Measurements from ENCODE around the gene GPX6.
"Not testable (repeated sequence)": the region's sequence is repeated elsewhere in the genome, so short reads cannot be mapped to it uniquely, and the experiment has no call there.

GPX6 gene

GRCh38 chr6:28537065-28537464 is 21.5 kb upstream of the GPX6 start:
- peaks cover 9% of the 10 kb centered on the region for H3K9me3 Mint-ChIP-seq

GRCh38 chr6:28534875-28535274 is 19.3 kb upstream of the GPX6 start:
- H3K4me3 Mint-ChIP-seq: no peak overlapping the region
- H3K27me3 Mint-ChIP-seq: peaks cover 94% of the 10 kb centered on the region
- no peaks in the 10 kb centered on the region for H3K36me3 Mint-ChIP-seq
- H3K9me3 Mint-ChIP-seq: no peaks in the 10 kb centered on the region
- no peak overlapping the region for H3K27ac Mint-ChIP-seq
- H3K4me1 Mint-ChIP-seq: no peaks in the 10 kb centered on the region
- no peak for ATAC-seq

More at GRCh38 chr6:28537065-28537464, 21.5 kb upstream of the GPX6 start:
- Mint-ChIP-seq H3K36me3 (no peaks in the 10 kb centered on the region), H3K27me3 (peaks cover 95% of the 10 kb centered on the region), H3K27ac (no peak overlapping the region), H3K4me1 (peaks cover 3% of the 10 kb centered on the region), H3K4me3 (no peak overlapping the region)
- ATAC-seq: no peak

GRCh38 chr6:28534306-28534705 is 18.7 kb upstream of the GPX6 start:
- ATAC-seq: no peak
- peaks cover 93% of the 10 kb centered on the region for H3K27me3 Mint-ChIP-seq
- no peaks in the 10 kb centered on the region for H3K4me1 Mint-ChIP-seq
- no peak overlapping the region for H3K4me3 Mint-ChIP-seq
- no peak overlapping the region for H3K27ac Mint-ChIP-seq
- H3K9me3 Mint-ChIP-seq: no peaks in the 10 kb centered on the region
- H3K36me3 Mint-ChIP-seq: no peaks in the 10 kb centered on the region

GRCh38 chr6:28531479-28532128 is 16.0 kb upstream of the GPX6 start:
- Mint-ChIP-seq H3K4me1 (no peaks in the 10 kb centered on the region), H3K36me3 (no peaks in the 10 kb centered on the region), H3K27ac (no peak overlapping the region), H3K9me3 (no peaks in the 10 kb centered on the region), H3K27me3 (peaks cover 90% of the 10 kb centered on the region), H3K4me3 (no peak overlapping the region)
- ATAC-seq: no peak

GRCh38 chr6:28530777-28531176 is 15.2 kb upstream of the GPX6 start:
- no peak for ATAC-seq
- no peak overlapping the region for H3K4me3 Mint-ChIP-seq
- peaks cover 90% of the 10 kb centered on the region for H3K27me3 Mint-ChIP-seq
- no peaks in the 10 kb centered on the region for H3K4me1 Mint-ChIP-seq
- H3K9me3 Mint-ChIP-seq: no peaks in the 10 kb centered on the region
- no peaks in the 10 kb centered on the region for H3K36me3 Mint-ChIP-seq
- H3K27ac Mint-ChIP-seq: no peak overlapping the region

- Mint-ChIP-seq H3K27ac (no peak within 1 kb of the TSS), H3K9me3 (peaks cover 2% of the 10 kb centered on the region), H3K27me3 (peaks cover 81% of the 10 kb centered on the region), H3K4me3 (no peak within 1 kb of the TSS), H3K4me1 (no peaks in the 10 kb centered on the region), H3K36me3 (no peaks in the 10 kb centered on the region)
- ATAC-seq: peak; percentile 16
Measured at GRCh38 chr6:28525496-28526039, 10.0 kb upstream of the GPX6 start, which contains the start of gene GPX5. TSS of gene GPX5 (plus strand) at chr6:28525881. CDS start at chr6:28526014, 133 bp downstream.

- H3K27ac Mint-ChIP-seq: no peak overlapping the region
Measured at GRCh38 chr6:28523241-28523622, 7.6 kb upstream of the GPX6 start.

GRCh38 chr6:28522594-28523240 is 7.1 kb upstream of the GPX6 start:
- Mint-ChIP-seq H3K4me1 (no peaks in the 10 kb centered on the region), H3K27ac (no peak overlapping the region), H3K27me3 (peaks cover 78% of the 10 kb centered on the region), H3K9me3 (peaks cover 2% of the 10 kb centered on the region), H3K36me3 (no peaks in the 10 kb centered on the region), H3K4me3 (no peak overlapping the region)
- no peak for ATAC-seq

More at GRCh38 chr6:28523241-28523622, 7.6 kb upstream of the GPX6 start:
- ATAC-seq: no peak
- H3K9me3 Mint-ChIP-seq: peaks cover 2% of the 10 kb centered on the region
- H3K27me3 Mint-ChIP-seq: peaks cover 83% of the 10 kb centered on the region
- no peak overlapping the region for H3K4me3 Mint-ChIP-seq
- no peaks in the 10 kb centered on the region for H3K36me3 Mint-ChIP-seq
- H3K4me1 Mint-ChIP-seq: no peaks in the 10 kb centered on the region

GRCh38 chr6:28517964-28518363 is 2.4 kb upstream of the GPX6 start:
- peaks cover 57% of the 10 kb centered on the region for H3K27me3 Mint-ChIP-seq
- ATAC-seq: no peak
- no peak overlapping the region for H3K4me3 Mint-ChIP-seq
- H3K36me3 Mint-ChIP-seq: no peaks in the 10 kb centered on the region
- no peaks in the 10 kb centered on the region for H3K4me1 Mint-ChIP-seq
- no peaks in the 10 kb centered on the region for H3K9me3 Mint-ChIP-seq
- no peak overlapping the region for H3K27ac Mint-ChIP-seq

GRCh38 chr6:28512387-28512786 is 3.2 kb downstream of the GPX6 start:
- peaks cover 33% of the 10 kb centered on the region for H3K27me3 Mint-ChIP-seq
- not testable (repeated sequence) for H3K9me3 Mint-ChIP-seq, H3K4me3 Mint-ChIP-seq, H3K4me1 Mint-ChIP-seq, ATAC-seq, H3K27ac Mint-ChIP-seq, H3K36me3 Mint-ChIP-seq

- no peak overlapping the region for H3K4me3 Mint-ChIP-seq
Measured at GRCh38 chr6:28511628-28512300, 3.8 kb downstream of the GPX6 start.

GRCh38 chr6:28506807-28507475 is 8.7 kb downstream of the GPX6 start:
- Mint-ChIP-seq H3K4me1 (no peaks in the 10 kb centered on the region), H3K36me3 (no peaks in the 10 kb centered on the region), H3K9me3 (no peaks in the 10 kb centered on the region), H3K27me3 (peaks cover 28% of the 10 kb centered on the region), H3K4me3 (no peak overlapping the region), H3K27ac (no peak overlapping the region)
- ATAC-seq: no peak

More at GRCh38 chr6:28511628-28512300, 3.8 kb downstream of the GPX6 start:
- H3K4me1 Mint-ChIP-seq: no peaks in the 10 kb centered on the region
- peaks cover 39% of the 10 kb centered on the region for H3K27me3 Mint-ChIP-seq
- no peak for ATAC-seq
- no peak overlapping the region for H3K27ac Mint-ChIP-seq
- H3K36me3 Mint-ChIP-seq: no peaks in the 10 kb centered on the region
- H3K9me3 Mint-ChIP-seq: no peaks in the 10 kb centered on the region

- H3K27me3 Mint-ChIP-seq: peaks cover 28% of the 10 kb centered on the region
- no peak overlapping the region for H3K4me3 Mint-ChIP-seq
- H3K27ac Mint-ChIP-seq: no peak overlapping the region
- ATAC-seq: no peak
- H3K36me3 Mint-ChIP-seq: no peaks in the 10 kb centered on the region
- H3K9me3 Mint-ChIP-seq: no peaks in the 10 kb centered on the region
- H3K4me1 Mint-ChIP-seq: no peaks in the 10 kb centered on the region
Measured at GRCh38 chr6:28505733-28506132, 9.9 kb downstream of the GPX6 start.

GRCh38 chr6:28502709-28503305 is 12.8 kb downstream of the GPX6 start:
- not testable (repeated sequence) for H3K27ac Mint-ChIP-seq, H3K9me3 Mint-ChIP-seq
- peaks cover 28% of the 10 kb centered on the region for H3K27me3 Mint-ChIP-seq

GRCh38 chr6:28502136-28502535 is 13.5 kb downstream of the GPX6 start:
- H3K36me3 Mint-ChIP-seq, H3K4me1 Mint-ChIP-seq, H3K9me3 Mint-ChIP-seq, H3K27ac Mint-ChIP-seq, H3K4me3 Mint-ChIP-seq, ATAC-seq: not testable (repeated sequence)
- H3K27me3 Mint-ChIP-seq: peaks cover 31% of the 10 kb centered on the region

More at GRCh38 chr6:28502709-28503305, 12.8 kb downstream of the GPX6 start:
- not testable (repeated sequence) for H3K4me1 Mint-ChIP-seq, H3K4me3 Mint-ChIP-seq, ATAC-seq, H3K36me3 Mint-ChIP-seq
